Measurements from ENCODE around the gene TBKBP1.

DNA sequence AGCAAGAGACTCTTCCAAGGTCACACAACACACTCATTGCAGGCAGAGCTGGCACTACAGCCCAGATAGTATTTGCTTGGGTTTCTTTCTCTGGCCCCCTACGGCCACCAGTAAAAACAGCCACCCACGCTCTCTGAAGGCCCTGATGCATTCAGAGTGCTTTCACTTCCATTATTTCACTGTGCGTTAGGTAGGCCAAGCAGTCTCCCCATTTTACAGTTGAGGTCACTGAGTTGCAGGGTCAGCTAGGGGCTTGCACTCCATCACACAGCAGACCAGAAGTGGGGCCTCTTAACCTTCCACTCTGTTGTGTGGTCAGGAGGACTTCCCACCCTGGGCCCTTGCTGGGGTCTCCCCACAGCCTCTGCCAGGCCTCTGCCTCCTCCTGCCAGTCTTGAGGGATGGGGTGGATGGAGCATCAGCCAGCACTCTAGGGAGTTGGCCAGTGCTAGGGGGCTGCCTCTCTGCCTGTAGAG, 41.6 kb downstream of the TBKBP1 start:
- TF ChIP-seq, protein P1, sequence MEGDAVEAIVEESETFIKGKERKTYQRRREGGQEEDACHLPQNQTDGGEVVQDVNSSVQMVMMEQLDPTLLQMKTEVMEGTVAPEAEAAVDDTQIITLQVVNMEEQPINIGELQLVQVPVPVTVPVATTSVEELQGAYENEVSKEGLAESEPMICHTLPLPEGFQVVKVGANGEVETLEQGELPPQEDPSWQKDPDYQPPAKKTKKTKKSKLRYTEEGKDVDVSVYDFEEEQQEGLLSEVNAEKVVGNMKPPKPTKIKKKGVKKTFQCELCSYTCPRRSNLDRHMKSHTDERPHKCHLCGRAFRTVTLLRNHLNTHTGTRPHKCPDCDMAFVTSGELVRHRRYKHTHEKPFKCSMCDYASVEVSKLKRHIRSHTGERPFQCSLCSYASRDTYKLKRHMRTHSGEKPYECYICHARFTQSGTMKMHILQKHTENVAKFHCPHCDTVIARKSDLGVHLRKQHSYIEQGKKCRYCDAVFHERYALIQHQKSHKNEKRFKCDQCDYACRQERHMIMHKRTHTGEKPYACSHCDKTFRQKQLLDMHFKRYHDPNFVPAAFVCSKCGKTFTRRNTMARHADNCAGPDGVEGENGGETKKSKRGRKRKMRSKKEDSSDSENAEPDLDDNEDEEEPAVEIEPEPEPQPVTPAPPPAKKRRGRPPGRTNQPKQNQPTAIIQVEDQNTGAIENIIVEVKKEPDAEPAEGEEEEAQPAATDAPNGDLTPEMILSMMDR (IDR thresholded peaks at IDR 0.05; ENCODE audit: borderline replicate concordance, extremely low read depth, low read length, poor library complexity, severe bottlenecking) = no peak
- TF ChIP-seq EZH2 (IDR thresholded peaks at IDR 0.05; ENCODE audit: borderline replicate concordance, low read depth, low read length, severe bottlenecking) = no peak
